Lower leg skin (tissue), 3 donors: ENCODE results near the gene BICDL1.

Source experiments
- CTCF ChIP-seq, 3 donors: fragments of 450-650 bp; IDR thresholded peaks; one replicate each; pipeline ENCODE4 v1.5.1; 2016; ENCODE audit warnings: antibody characterized with exemption in 3 of 3, mild to moderate bottlenecking in 3 of 3, moderate library complexity in 2 of 3
- POLR2A ChIP-seq, 2 donors: fragments of 450-650 bp; IDR thresholded peaks; one replicate each; pipeline ENCODE4 v1.6.1; 2016 to 2017; ENCODE audit warnings: antibody characterized with exemption in 2 of 2, mild to moderate bottlenecking in 1 of 2, moderate library complexity in 1 of 2

GRCh38 chr12:119946213-119946612 lies 42.8 kb upstream of the BICDL1 start:
- TF ChIP-seq CTCF (IDR thresholded peaks at IDR 0.05) (no peak), POLR2A (IDR thresholded peaks at IDR 0.05) (no peak)
